ENCODE data around the gene DCN. TPM values are rescaled to one million over a fixed set of nuclear protein-coding genes. Genes with fewer than 3 reads are reported as not detected.

DCN gene
- total RNA-seq, 1 experiment from 2014 or later, result 159 TPM

GRCh38 chr12:91123236-91123916 lies 59.2 kb downstream of the DCN start:
- H3K9me3 ChIP-seq, result 0 out of 2 replicates have a peak, but pooled peaks cover 2% of the 10 kb centered on the region
- no peak overlapping the region for H3K4me3 ChIP-seq
- no peaks in the 10 kb centered on the region for H3K36me3 ChIP-seq
- DNase-seq, result no peak
- H3K27me3 ChIP-seq, result no peaks in the 10 kb centered on the region

- Histone ChIP-seq H3K9me3 (0 out of 2 replicates have a peak, but pooled peaks cover 2% of the 10 kb centered on the region), H3K36me3 (no peaks in the 10 kb centered on the region), H3K27me3 (no peaks in the 10 kb centered on the region), H3K4me3 (no peak overlapping the region)
- DNase-seq, result no peak
Measured at GRCh38 chr12:91120781-91121180, 61.8 kb downstream of the DCN start.

- Histone ChIP-seq H3K9me3 (0 out of 2 replicates have a peak, but pooled peaks cover 2% of the 10 kb centered on the region), H3K36me3 (no peaks in the 10 kb centered on the region), H3K27me3 (no peaks in the 10 kb centered on the region), H3K4me3 (no peak overlapping the region)
- DNase-seq, result no peak
Measured at GRCh38 chr12:91119089-91119488, 63.5 kb downstream of the DCN start.

- Histone ChIP-seq H3K36me3 (no peaks in the 10 kb centered on the region), H3K4me3 (no peak overlapping the region), H3K9me3 (no peaks in the 10 kb centered on the region), H3K27me3 (no peaks in the 10 kb centered on the region)
- no peak for DNase-seq
Measured at GRCh38 chr12:91113621-91114020, 69.0 kb downstream of the DCN start.

GRCh38 chr12:91111366-91112325 lies 71.0 kb downstream of the DCN start, which contains the start of gene LUM:
Gene LUM, minus strand, starts transcription at chr12:91111494. Its CDS starts 2,515 bp downstream, at chr12:91108979.
- Histone ChIP-seq H3K4me3 (peak within 1 kb of the TSS; percentile 39), H3K27me3 (no peaks in the 10 kb centered on the region), H3K36me3 (no peaks in the 10 kb centered on the region), H3K9me3 (no peaks in the 10 kb centered on the region)
- DNase-seq, result peak; percentile 78

GRCh38 chr12:91110311-91110924 lies 72.2 kb downstream of the DCN start:
- no peak for DNase-seq
- peak overlapping the region; percentile 39 for H3K4me3 ChIP-seq
- no peaks in the 10 kb centered on the region for H3K27me3 ChIP-seq
- no peaks in the 10 kb centered on the region for H3K9me3 ChIP-seq
- peaks cover 3% of the 10 kb centered on the region for H3K36me3 ChIP-seq

- Histone ChIP-seq H3K4me3 (peak overlapping the region; percentile 39), H3K36me3 (peaks cover 3% of the 10 kb centered on the region), H3K27me3 (no peaks in the 10 kb centered on the region), H3K9me3 (no peaks in the 10 kb centered on the region)
- DNase-seq, result no peak
Measured at GRCh38 chr12:91109581-91110310, 72.9 kb downstream of the DCN start.

- H3K36me3 ChIP-seq, result peaks cover 3% of the 10 kb centered on the region
- peak overlapping the region; percentile 39 for H3K4me3 ChIP-seq
- DNase-seq, result peak; percentile 48
- no peaks in the 10 kb centered on the region for H3K9me3 ChIP-seq
- no peaks in the 10 kb centered on the region for H3K27me3 ChIP-seq
Measured at GRCh38 chr12:91109148-91109564, 73.5 kb downstream of the DCN start.

GRCh38 chr12:91108196-91108755 lies 74.3 kb downstream of the DCN start:
- Histone ChIP-seq H3K27me3 (no peaks in the 10 kb centered on the region), H3K36me3 (peaks cover 5% of the 10 kb centered on the region), H3K9me3 (no peaks in the 10 kb centered on the region), H3K4me3 (no peak overlapping the region; the same call in 1 of the 2 replicates)
- DNase-seq, result no peak

- Histone ChIP-seq H3K4me3 (no peak overlapping the region), H3K9me3 (no peaks in the 10 kb centered on the region), H3K27me3 (no peaks in the 10 kb centered on the region), H3K36me3 (peaks cover 8% of the 10 kb centered on the region)
- DNase-seq, result no peak
Measured at GRCh38 chr12:91106283-91106682, 76.3 kb downstream of the DCN start.

GRCh38 chr12:91105807-91106206 lies 76.8 kb downstream of the DCN start:
- H3K27me3 ChIP-seq, result no peaks in the 10 kb centered on the region
- DNase-seq, result no peak
- no peak overlapping the region for H3K4me3 ChIP-seq
- H3K9me3 ChIP-seq, result no peaks in the 10 kb centered on the region
- H3K36me3 ChIP-seq, result peaks cover 8% of the 10 kb centered on the region

GRCh38 chr12:91104812-91105466 lies 77.7 kb downstream of the DCN start:
- Histone ChIP-seq H3K27me3 (no peaks in the 10 kb centered on the region), H3K36me3 (peaks cover 8% of the 10 kb centered on the region), H3K9me3 (no peaks in the 10 kb centered on the region), H3K4me3 (no peak overlapping the region)
- no peak for DNase-seq

- no peaks in the 10 kb centered on the region for H3K9me3 ChIP-seq
- H3K36me3 ChIP-seq, result peaks cover 8% of the 10 kb centered on the region
- H3K4me3 ChIP-seq, result no peak overlapping the region
- DNase-seq, result no peak
- no peaks in the 10 kb centered on the region for H3K27me3 ChIP-seq
Measured at GRCh38 chr12:91103624-91104023, 79.0 kb downstream of the DCN start.

- no peak for DNase-seq
- no peak overlapping the region for H3K4me3 ChIP-seq
Measured at GRCh38 chr12:91103101-91103500, 79.5 kb downstream of the DCN start.

GRCh38 chr12:91100906-91101305 lies 81.7 kb downstream of the DCN start:
- Histone ChIP-seq H3K4me3 (no peak overlapping the region), H3K27me3 (no peaks in the 10 kb centered on the region), H3K9me3 (no peaks in the 10 kb centered on the region; the same call in 1 of the 2 replicates), H3K36me3 (peaks cover 8% of the 10 kb centered on the region)
- DNase-seq, result no peak

More at GRCh38 chr12:91103101-91103500, 79.5 kb downstream of the DCN start:
- peaks cover 8% of the 10 kb centered on the region for H3K36me3 ChIP-seq
- no peaks in the 10 kb centered on the region for H3K27me3 ChIP-seq
- H3K9me3 ChIP-seq, result no peaks in the 10 kb centered on the region
